GM20000 (cell line): Measurements from ENCODE around the gene AKR1C4.
"Not testable (repeated sequence)": the region's sequence is repeated elsewhere in the genome, so short reads cannot be mapped to it uniquely, and the experiment has no call there.

Source experiments
- DNase-seq: peaks from one replicate; pipeline ENCODE4 v3.0.0; 2012; ENCODE audit warnings: low spot score
- TF ChIP-seq, protein P1 (sequence below): IDR thresholded peaks from 2 replicates; pipeline ENCODE4 v1.5.1; 2012; ENCODE audit warnings: mild to moderate bottlenecking, control low read depth; ENCODE audit errors: extremely low read depth, missing control alignments

The AKR1C4 gene

DNA sequence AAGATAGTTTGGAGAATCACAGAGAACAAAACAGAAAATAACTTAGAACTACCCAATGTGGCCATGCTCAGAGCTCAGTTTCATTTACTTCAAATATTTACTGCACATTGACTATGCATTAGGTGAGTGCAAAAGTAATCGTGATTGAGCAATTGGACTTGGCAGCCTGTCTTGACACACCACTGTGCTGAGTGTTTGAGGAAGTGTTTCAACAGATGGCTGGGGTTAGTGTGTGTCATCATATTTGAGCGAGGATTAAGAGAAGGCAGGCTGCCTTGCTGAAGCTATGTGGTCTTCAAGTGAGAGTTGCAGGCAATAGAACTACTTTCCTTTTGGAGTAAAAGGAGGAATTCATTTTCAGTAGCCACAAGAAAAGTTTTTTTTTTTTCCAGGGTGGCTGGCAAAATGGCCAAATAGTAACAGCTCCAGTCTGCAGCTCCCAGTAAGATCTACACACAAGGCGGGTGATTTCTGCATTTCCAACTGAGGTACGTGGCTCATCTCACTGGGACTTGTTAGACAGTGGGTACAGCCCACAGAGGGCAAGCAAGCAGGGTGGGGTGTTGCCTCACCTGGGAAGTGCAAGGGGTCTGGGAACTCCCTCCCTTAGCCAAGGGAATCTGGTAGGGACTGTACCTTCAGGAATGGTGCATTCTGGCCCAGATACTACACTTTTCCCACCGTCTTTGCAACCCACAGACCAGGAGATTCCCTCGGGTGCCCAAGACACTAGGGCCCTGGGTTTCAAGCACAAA lies 37.6 kb downstream of the AKR1C4 start:
- TF ChIP-seq, protein P1, sequence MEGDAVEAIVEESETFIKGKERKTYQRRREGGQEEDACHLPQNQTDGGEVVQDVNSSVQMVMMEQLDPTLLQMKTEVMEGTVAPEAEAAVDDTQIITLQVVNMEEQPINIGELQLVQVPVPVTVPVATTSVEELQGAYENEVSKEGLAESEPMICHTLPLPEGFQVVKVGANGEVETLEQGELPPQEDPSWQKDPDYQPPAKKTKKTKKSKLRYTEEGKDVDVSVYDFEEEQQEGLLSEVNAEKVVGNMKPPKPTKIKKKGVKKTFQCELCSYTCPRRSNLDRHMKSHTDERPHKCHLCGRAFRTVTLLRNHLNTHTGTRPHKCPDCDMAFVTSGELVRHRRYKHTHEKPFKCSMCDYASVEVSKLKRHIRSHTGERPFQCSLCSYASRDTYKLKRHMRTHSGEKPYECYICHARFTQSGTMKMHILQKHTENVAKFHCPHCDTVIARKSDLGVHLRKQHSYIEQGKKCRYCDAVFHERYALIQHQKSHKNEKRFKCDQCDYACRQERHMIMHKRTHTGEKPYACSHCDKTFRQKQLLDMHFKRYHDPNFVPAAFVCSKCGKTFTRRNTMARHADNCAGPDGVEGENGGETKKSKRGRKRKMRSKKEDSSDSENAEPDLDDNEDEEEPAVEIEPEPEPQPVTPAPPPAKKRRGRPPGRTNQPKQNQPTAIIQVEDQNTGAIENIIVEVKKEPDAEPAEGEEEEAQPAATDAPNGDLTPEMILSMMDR = no peak
- no peak for DNase-seq

DNA sequence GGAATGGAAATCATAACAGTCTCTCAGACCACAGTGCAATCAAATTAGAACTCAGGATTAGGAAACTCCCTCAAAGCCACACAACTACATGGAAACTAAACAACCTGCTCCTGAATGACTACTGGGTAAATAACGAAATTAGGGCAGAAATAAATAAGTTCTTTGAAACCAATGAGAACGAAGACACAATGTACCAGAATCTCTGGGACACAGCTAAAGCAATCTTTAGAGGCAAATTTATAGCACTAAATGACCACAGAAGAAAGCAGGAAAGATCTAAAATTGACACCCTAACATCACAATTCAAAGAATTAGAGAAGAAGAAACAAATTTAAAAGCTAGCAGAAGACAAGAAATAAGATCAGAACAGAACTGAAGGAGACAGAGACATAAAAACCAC lies 40.9 kb downstream of the AKR1C4 start:
- DNase-seq = not testable (repeated sequence)

DNA sequence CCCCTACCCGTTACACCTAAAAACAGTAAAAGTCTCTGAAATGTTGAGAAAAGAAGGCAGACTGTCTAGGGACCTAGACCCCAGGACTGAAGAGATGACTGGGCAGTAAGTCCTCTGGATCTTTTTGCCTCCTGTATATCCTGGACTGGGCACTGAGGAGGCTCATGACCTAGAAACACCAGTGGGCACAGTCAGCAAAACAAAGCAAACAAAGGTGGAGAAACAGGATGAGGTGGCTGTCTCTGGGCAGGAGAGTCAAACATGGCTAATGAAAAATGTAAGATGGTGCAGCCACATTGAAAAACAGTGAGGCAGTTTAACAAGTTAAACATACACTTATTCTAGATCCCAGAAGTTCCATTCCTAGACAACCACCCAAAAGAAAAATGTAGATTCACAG lies 45.9 kb downstream of the AKR1C4 start:
- TF ChIP-seq, protein P1 = no peak
- no peak for DNase-seq

DNA sequence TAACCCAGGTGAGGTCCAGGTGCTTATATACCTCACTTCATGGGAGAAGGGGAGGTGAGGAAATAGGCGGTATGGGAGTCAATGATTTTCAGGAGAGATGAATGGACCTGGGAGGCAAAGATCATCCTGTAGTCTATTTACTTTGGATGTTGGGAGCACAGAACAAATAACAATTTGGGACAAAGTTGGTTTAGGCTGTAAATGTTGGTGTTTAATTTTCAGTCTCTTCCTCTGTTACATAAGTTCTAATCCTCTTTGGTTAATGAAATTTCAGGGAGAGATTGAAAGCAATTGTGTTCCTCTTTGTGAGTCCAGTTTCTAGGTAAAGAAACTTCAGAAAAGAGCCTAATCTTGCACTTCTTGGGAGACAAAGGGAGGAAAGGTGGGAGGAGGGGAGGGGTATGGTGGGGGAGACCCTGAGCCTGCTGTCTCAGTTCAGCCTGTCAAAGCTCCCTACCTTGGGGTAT lies 46.9 kb downstream of the AKR1C4 start:
- TF ChIP-seq, protein P1 = no peak
- no peak for DNase-seq

DNA sequence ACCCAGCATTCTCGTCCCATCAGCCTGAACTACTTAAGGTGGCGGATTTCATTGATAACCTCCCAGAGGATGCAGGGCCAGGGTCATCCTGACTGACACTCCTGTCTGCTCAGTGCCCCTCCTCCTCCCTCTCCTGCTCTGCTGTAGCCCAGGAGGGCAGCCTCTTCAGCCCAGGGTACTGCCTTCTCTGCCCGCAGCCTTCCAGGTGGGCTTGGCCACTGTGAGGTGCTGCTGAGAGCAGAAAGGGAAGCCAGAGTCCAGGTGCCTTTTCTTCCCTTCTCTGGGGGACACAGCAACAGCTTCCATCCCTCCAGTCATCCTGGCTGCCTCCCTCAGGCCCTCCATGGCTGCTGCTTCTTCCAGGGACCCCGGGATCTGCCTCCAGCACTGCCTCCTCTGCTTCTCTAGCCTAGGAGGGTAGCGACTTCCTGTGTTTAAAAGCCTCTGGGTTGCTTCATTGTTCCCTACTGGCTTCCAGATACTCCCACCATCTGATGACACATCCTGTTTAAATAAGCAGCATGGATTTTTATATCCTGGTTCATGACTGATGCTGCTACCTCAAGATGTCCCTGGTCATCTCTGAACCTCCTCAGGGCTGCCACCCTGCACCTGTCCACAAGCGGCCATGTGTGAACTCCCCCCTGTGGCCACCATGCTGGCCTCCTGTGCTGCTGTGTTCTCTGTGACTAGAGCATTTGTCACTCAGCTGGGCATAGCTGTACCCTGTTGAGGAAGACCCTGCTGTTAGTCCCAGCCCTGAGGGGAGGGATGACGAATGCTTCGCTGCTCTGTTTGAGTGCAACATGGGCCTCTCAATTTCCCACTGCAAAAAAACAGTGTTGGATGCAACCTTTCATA lies 55.8 kb downstream of the AKR1C4 start:
- no peak for DNase-seq
- TF ChIP-seq, protein P1 = no peak

DNA sequence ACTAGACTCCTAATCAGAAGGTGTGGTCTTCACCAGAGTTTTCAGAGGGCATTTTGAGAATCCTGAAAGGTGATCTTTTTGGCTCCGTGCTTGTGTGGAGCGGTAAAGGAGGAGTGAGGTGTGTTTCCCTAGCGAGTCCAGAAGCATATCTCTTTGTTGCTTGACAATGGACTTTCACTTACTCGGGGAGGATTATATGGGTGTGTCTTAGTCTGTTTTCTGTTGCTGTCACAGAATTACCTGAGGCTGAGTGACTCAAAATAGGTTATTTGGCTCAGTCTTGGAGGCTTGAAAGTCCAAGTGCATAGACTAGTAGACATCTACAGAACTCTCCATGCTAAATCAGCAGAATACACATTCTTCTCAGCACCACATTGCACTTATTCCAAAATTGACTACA lies 57.9 kb downstream of the AKR1C4 start:
- TF ChIP-seq, protein P1 = no peak

DNA sequence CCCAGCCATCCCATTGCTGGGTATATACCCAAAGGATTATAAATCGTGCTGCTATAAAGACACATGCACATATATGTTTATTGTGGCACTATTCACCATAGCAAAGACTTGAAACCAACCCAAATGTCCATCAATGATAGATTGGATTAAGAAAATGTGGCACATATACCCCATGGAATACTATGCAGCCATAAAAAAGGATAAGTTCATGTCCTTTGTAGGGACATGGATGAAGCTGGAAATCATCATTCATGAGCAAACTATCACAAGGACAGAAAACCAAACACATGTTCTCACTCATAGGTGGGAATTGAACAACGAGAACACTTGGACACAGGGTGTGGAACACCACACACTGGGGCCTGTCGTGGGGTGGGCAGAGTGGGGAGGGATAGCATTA lies 61.1 kb downstream of the AKR1C4 start:
- not testable (repeated sequence) for DNase-seq

More for the DNA sequence above, 57.9 kb downstream of the AKR1C4 start:
- no peak for DNase-seq

DNA sequence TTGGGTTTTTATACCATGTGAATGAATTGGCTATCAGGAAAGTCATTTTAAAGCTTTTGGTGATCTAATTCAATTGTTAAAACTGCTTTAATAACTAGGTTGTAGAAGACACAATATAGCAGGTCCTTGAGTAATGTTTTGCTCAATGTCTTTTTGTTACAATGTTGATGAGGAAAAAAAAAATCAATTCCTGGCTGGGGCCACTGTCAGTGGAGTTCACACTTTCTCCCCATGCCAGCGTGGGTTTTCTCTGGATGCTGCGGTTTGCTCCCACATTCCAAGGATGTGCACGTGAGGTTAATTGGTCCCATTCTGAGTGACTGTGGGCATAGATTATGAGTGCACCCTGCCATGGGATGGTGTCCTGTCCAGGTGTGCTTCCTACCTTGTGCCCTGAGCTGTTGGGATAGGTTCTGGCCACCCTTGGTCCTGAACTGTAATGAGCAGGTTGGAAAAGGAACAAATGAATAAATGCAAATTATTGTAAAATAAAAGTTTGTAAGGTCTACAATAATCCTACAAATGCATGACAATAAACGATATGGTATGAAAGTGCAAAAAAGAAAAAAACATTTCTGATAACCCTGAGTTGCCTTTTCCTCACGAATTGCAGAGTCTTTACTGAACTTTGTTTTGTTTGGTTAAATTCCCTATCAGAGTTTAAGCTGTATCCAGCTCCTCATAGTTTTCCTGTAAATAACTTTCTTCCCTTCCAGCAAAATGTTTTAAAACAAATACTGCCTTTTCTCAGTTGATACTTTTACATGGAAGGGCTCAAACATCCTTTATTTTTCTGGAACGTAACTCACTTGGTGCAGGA lies 62.7 kb downstream of the AKR1C4 start:
- TF ChIP-seq, protein P1 = no peak
- DNase-seq = no peak
